22Rv1 (cell line): ENCODE data around the gene UTP3.
"Not testable (repeated sequence)": the region's sequence is repeated elsewhere in the genome, so short reads cannot be mapped to it uniquely, and the experiment has no call there.

ENCODE experiments used
- ZFX ChIP-seq: fragments of 450-650 bp; IDR thresholded peaks from 2 replicates; pipeline ENCODE4 v1.6.1; 2017; ENCODE audit warnings: antibody characterized with exemption, borderline replicate concordance
- TF ChIP-seq, protein P1 (sequence below): fragments of 450-650 bp; IDR thresholded peaks from 2 replicates; pipeline ENCODE4 v1.5.1; 2017; ENCODE audit warnings: mild to moderate bottlenecking

DNA sequence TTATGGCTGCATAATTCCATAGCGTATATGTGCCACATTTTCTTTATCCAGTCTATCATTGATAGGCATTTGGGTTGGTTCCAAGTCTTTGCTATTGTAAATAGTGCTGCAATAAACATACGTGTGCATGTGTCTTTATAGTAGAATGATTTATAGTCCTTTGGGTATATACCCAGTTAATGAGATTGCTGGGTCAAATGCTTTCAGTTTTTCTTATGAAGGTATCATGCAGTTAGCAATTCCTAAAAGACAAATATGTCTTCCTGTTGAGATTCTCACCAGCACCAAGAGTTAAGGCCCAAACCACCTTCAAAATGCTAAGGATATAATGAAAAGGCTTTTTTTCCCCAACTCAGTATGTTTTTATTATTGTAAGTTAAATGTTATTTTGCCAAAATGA is 14.3 kb downstream of the UTP3 start:
- TF ChIP-seq, protein P1, sequence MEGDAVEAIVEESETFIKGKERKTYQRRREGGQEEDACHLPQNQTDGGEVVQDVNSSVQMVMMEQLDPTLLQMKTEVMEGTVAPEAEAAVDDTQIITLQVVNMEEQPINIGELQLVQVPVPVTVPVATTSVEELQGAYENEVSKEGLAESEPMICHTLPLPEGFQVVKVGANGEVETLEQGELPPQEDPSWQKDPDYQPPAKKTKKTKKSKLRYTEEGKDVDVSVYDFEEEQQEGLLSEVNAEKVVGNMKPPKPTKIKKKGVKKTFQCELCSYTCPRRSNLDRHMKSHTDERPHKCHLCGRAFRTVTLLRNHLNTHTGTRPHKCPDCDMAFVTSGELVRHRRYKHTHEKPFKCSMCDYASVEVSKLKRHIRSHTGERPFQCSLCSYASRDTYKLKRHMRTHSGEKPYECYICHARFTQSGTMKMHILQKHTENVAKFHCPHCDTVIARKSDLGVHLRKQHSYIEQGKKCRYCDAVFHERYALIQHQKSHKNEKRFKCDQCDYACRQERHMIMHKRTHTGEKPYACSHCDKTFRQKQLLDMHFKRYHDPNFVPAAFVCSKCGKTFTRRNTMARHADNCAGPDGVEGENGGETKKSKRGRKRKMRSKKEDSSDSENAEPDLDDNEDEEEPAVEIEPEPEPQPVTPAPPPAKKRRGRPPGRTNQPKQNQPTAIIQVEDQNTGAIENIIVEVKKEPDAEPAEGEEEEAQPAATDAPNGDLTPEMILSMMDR = not testable (repeated sequence)
- TF ChIP-seq ZFX = not testable (repeated sequence)
